Prostate gland (tissue), 2 donors: ENCODE data around the gene MED27. TPM values are rescaled to one million over a fixed set of nuclear protein-coding genes. Genes with fewer than 3 reads are reported as not detected.

Source experiments
- DNase-seq: peaks from one replicate; pipeline ENCODE4 v3.0.0-alpha.2; 2019; ENCODE audit warnings: low spot score
- H3K27ac ChIP-seq, 2 donors: fragments of 200-600 bp; sonication (generic); 2 replicates each; pipeline ENCODE4 v1.5.1; 2017 to 2019
- H3K27me3 ChIP-seq: fragments of 200-600 bp; sonication (generic); replicated peaks from 2 replicates; pipeline ENCODE4 v1.5.1; 2019; ENCODE audit not compliant: insufficient read depth
- H3K36me3 ChIP-seq, 2 donors: fragments of 200-600 bp; sonication (generic); 1 replicate in 1 of 2; 2 replicates in 1 of 2; pipeline versions ENCODE4 v1.5.1 to v1.8.1; 2017 to 2019
- H3K4me1 ChIP-seq: fragments of 200-600 bp; sonication (generic); replicated peaks from 2 replicates; pipeline ENCODE4 v1.5.1; 2019
- H3K4me3 ChIP-seq, 2 donors: fragments of 200-600 bp; sonication (generic); 2 replicates each; pipeline ENCODE4 v1.5.1; 2017 to 2019
- H3K9me3 ChIP-seq: fragments of 200-600 bp; sonication (generic); 2 replicates; pipeline ENCODE4 v1.5.1; 2017
- CTCF ChIP-seq, 4 experiments: fragments of 200-600 bp in 2 of 4; fragments of 450-650 bp in 2 of 4; sonication (generic) in 2 of 4; IDR thresholded peaks; 1 replicate in 3 of 4; 2 replicates in 1 of 4; pipeline ENCODE4 v1.5.1; 2016 to 2019; ENCODE audit warnings: antibody characterized with exemption in 4 of 4, mild to moderate bottlenecking in 2 of 4, moderate library complexity in 2 of 4
- POLR2A ChIP-seq: fragments of 450-650 bp; IDR thresholded peaks from one replicate; pipeline ENCODE4 v1.6.1; 2016; ENCODE audit warnings: antibody characterized with exemption, mild to moderate bottlenecking
- POLR2AphosphoS5 ChIP-seq: sonication (generic); formaldehyde crosslinking; IDR thresholded peaks from one replicate; pipeline ENCODE4 v1.6.1; 2017; ENCODE audit warnings: antibody characterized with exemption
- WGBS: methylation state at CpG from one replicate; pipeline ENCODE4 v1.1.5; 2018; 5-methylcytosine and 5-hydroxymethylcytosine counted together
- intact Hi-C: fragments of 100-400 bp; cut with DNase I; formaldehyde crosslinking; loops from one replicate; pipeline ENCODE4 v1.14.2; 2022
- total RNA-seq, 2 donors: library from RNA; depleted of rRNA; stranded (reverse); fragments of >200 nt; gene quantifications; one replicate each; pipeline ENCODE4 v1.1.0, GENCODE V29; 2016

The MED27 gene
- total RNA-seq, 2 donors from 2014 or later, result 17.4 to 22.7 TPM

DNA sequence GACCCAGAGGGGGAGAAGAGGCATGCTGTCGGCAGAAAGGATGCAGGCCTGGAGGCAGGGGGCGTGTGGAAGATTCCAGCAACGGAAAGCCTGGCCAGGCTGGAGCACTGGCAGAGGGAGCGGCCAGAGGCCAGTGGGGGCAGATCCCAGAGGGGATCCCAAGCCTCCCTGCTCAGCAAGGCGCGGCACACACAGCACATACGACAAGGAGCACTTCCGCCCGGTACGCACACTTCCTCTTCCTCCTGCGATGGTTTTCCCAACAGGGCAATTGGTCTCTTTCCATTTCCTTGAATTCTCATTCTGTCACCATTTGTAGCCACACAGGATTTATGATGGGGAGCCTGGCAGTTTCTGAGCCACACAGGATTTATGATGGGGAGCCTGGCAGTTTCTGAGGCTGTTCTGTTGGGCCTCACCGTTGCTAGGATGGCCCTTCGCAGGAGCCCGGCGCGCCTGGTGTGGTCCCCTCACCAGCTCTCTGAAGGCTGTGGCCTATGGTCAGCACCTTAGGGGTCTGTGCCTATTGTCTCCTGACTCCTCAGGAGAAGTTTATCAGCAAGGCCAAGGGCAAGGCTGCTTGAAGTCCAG, 216.3 kb downstream of the MED27 start:
- H3K36me3 ChIP-seq, result no peaks in the 10 kb centered on the region
- H3K4me1 ChIP-seq, result no peaks in the 10 kb centered on the region
- 85% methylated on average over 16 of the region's 16 CpGs for WGBS
- H3K27me3 ChIP-seq, result no peaks in the 10 kb centered on the region
- no peak for DNase-seq
- no peaks in the 10 kb centered on the region for H3K9me3 ChIP-seq
- TF ChIP-seq POLR2AphosphoS5 (no peak), CTCF (IDR thresholded peaks at IDR 0.05) (no peak), POLR2A (no peak)
- intact Hi-C loops, result no loop called here
- H3K4me3 ChIP-seq, result no peak overlapping the region
- no peak overlapping the region for H3K27ac ChIP-seq

DNA sequence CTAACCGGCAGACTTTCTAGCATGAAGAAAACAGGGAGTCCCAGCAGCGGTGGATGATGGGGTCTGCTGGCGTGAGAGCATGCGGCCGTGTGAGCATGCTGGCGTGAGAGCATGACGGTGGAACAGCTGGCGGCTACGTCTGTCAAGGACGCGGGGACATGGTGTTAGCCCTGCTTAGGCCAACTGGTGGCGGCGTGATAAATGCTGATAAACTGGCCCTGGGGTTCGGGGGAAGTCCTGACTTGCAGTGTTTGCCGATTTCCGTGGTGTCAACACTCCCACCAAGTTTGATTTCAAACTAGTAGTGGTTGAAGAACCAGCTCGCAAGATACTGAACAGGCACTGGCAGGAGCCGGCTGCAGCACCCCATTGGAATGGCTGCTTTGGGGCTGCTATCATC, 217.4 kb downstream of the MED27 start:
- no peak overlapping the region for H3K27ac ChIP-seq
- WGBS, result 86% methylated on average over 18 of the region's 18 CpGs
- H3K4me1 ChIP-seq, result no peaks in the 10 kb centered on the region
- no peak overlapping the region for H3K4me3 ChIP-seq
- TF ChIP-seq CTCF (IDR thresholded peaks at IDR 0.05) (no peak), POLR2A (no peak), POLR2AphosphoS5 (no peak)
- no peaks in the 10 kb centered on the region for H3K9me3 ChIP-seq
- no peaks in the 10 kb centered on the region for H3K27me3 ChIP-seq
- H3K36me3 ChIP-seq, result no peaks in the 10 kb centered on the region
- intact Hi-C loops, result no loop called here
- DNase-seq, result no peak

DNA sequence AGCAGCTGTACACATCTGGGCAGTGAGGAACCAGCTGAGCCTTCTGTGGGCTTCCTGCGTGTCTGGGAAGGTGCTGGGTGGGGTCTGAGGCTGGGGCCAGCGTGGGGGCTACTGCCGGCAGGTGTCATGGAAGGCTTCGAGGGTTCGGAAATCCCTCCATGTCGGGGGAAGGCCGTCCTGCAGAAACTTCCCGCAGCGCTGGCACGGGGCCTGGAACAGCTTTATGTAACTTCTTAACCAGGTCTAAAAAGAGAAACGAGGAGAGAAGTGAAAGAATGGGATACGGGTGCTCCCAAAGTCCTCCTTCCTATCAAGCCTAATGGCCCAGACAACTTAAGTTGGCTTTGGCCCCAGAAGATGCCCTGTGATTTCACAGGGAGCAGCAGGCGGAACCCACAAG, 219.2 kb downstream of the MED27 start:
- no peaks in the 10 kb centered on the region for H3K27me3 ChIP-seq
- WGBS, result 90% methylated on average over 13 of the region's 13 CpGs
- TF ChIP-seq POLR2A (no peak), CTCF (IDR thresholded peaks at IDR 0.05) (no peak), POLR2AphosphoS5 (no peak)
- H3K4me3 ChIP-seq, result no peak overlapping the region
- H3K27ac ChIP-seq, result no peak overlapping the region
- H3K4me1 ChIP-seq, result no peaks in the 10 kb centered on the region
- H3K36me3 ChIP-seq, result no peaks in the 10 kb centered on the region
- no peak for DNase-seq
- no peaks in the 10 kb centered on the region for H3K9me3 ChIP-seq
- intact Hi-C loops, result no loop called here

- intact Hi-C loops, result no loop called here
- H3K4me1 ChIP-seq, result no peaks in the 10 kb centered on the region
- no peak for DNase-seq
- no peak overlapping the region for H3K4me3 ChIP-seq
- TF ChIP-seq POLR2AphosphoS5 (no peak), POLR2A (no peak), CTCF (IDR thresholded peaks at IDR 0.05) (no peak)
- H3K27me3 ChIP-seq, result no peaks in the 10 kb centered on the region
- H3K27ac ChIP-seq, result no peak overlapping the region
- no peaks in the 10 kb centered on the region for H3K9me3 ChIP-seq
- no peaks in the 10 kb centered on the region for H3K36me3 ChIP-seq
- WGBS, result 84% methylated on average over 12 of the region's 12 CpGs
Observed at GRCh38 chr9:131858147-131858546, 221.5 kb downstream of the MED27 start.

GRCh38 chr9:131856105-131856504, 223.6 kb downstream of the MED27 start:
- 88% methylated on average over 21 of the region's 21 CpGs for WGBS
- Histone ChIP-seq H3K27me3 (no peaks in the 10 kb centered on the region), H3K4me3 (no peak overlapping the region), H3K9me3 (no peaks in the 10 kb centered on the region), H3K27ac (no peak overlapping the region), H3K36me3 (no peaks in the 10 kb centered on the region), H3K4me1 (no peaks in the 10 kb centered on the region)
- intact Hi-C loops, result no loop called here
- TF ChIP-seq CTCF (IDR thresholded peaks at IDR 0.05) (no peak), POLR2AphosphoS5 (no peak), POLR2A (no peak)
- no peak for DNase-seq
